ENCODE data around the gene RAP1GAP2.
"Not testable (repeated sequence)": the region's sequence is repeated elsewhere in the genome, so short reads cannot be mapped to it uniquely, and the experiment has no call there.

RAP1GAP2 gene

GRCh38 chr17:2978991-2979390 lies 182.8 kb downstream of the RAP1GAP2 start:
- Histone ChIP-seq H3K4me1 (ENCODE audit: insufficient read depth, low read length) (no peaks in the 10 kb centered on the region), H3K27me3 (ENCODE audit: insufficient read depth, low read length) (no peaks in the 10 kb centered on the region), H3K27ac (ENCODE audit: low read depth, low read length) (no peak overlapping the region), H3K36me3 (ENCODE audit: insufficient read depth, low read length) (peaks cover 41% of the 10 kb centered on the region), H3K9ac (ENCODE audit: low read depth, low read length) (no peak overlapping the region), H3K9me3 (ENCODE audit: insufficient read depth, low read depth, low read length) (no peaks in the 10 kb centered on the region), H3K4me3 (ENCODE audit: low read length) (no peak overlapping the region)
- 90% methylated on average over 2 of the region's 2 CpGs for WGBS

DNA sequence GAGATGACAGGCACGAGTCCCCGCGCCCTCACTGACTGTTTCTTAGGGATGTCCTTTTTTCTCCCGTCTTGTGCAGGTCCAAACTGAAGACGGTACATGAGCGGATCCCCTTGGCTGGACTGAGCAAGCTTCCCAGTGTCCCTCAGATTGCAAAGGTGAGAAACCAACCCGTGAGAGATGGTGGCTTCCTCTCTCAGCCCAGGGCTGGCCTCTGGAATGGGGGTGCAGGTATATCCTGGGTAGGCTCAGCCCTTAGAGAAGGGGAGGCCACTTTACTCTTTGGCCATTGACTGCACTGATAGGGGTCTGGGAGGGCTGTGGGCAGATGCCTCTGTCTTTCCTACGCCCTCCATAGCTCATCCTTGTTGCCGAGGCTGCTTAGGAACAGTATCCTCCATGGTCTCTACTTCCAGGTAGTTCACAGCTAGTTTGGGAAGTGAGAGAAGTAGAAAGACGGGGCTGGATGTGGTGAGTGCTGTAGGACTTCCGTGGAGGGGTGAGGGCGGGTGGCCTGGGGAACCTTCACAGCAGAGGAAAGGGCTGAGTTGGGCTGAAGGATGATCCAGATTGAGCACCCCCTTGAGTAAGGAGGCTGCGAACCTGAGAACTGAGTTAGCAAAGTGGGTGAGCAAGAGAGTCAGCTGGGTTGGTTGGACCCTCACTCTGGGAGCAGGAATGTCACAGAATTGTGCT lies 184.1 kb downstream of the RAP1GAP2 start:
- WGBS = 94% methylated on average over 13 of the region's 13 CpGs
- Histone ChIP-seq H3K4me3 (ENCODE audit: low read length) (no peak overlapping the region), H3K9me3 (ENCODE audit: insufficient read depth, low read depth, low read length) (no peaks in the 10 kb centered on the region), H3K4me1 (ENCODE audit: insufficient read depth, low read length) (no peaks in the 10 kb centered on the region), H3K27me3 (ENCODE audit: insufficient read depth, low read length) (no peaks in the 10 kb centered on the region), H3K27ac (ENCODE audit: low read depth, low read length) (no peak overlapping the region), H3K9ac (ENCODE audit: low read depth, low read length) (no peak overlapping the region), H3K36me3 (ENCODE audit: insufficient read depth, low read length) (peaks cover 52% of the 10 kb centered on the region)

DNA sequence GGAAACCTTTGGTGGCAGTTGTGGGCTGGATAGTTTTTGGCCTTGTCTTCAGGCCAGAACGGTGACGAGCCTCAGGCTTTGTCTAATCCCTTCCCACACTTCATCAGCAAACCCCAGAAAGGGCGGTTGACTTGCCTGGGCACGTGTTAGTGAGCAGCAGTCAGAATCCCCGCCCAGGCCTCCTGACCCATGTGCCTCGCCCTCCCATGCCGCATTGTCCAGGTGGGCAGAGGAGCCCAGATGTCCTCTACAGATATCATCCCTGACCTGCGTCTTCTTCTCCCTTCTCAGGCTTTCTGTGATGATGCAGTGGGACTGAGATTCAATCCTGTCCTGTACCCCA lies 184.6 kb downstream of the RAP1GAP2 start:
- H3K4me1 ChIP-seq (ENCODE audit: insufficient read depth, low read length) = no peaks in the 10 kb centered on the region
- WGBS = 97% methylated on average over 8 of the region's 8 CpGs
- H3K4me3 ChIP-seq (ENCODE audit: low read length) = no peak overlapping the region
- no peak overlapping the region for H3K27ac ChIP-seq (ENCODE audit: low read depth, low read length)
- H3K9me3 ChIP-seq (ENCODE audit: insufficient read depth, low read depth, low read length) = no peaks in the 10 kb centered on the region
- peaks cover 57% of the 10 kb centered on the region for H3K36me3 ChIP-seq (ENCODE audit: insufficient read depth, low read length)
- no peak overlapping the region for H3K9ac ChIP-seq (ENCODE audit: low read depth, low read length)
- H3K27me3 ChIP-seq (ENCODE audit: insufficient read depth, low read length) = no peaks in the 10 kb centered on the region

DNA sequence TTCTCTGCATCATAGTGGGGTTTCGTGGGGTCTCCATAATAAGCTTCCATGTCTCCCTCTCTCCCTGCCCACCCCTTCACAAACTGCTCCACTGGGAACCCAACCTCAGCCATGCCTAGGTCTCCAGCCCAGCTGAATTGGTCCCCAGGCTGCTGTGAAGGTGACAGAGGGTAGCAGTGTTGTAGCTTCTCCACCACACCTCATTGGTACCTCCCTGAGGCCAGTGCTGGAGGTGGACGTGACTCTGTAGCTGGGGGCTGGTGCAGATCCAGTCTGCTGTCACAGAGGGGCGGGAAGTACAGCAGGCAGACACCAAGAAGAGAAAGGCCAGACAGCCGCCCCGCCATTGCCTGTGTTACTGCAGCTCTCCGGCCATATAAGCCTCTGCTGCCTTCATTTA lies 185.1 kb downstream of the RAP1GAP2 start:
- 96% methylated on average over 6 of the region's 6 CpGs for WGBS
- Histone ChIP-seq H3K27me3 (ENCODE audit: insufficient read depth, low read length) (no peaks in the 10 kb centered on the region), H3K36me3 (ENCODE audit: insufficient read depth, low read length) (peaks cover 60% of the 10 kb centered on the region), H3K27ac (ENCODE audit: low read depth, low read length) (no peak overlapping the region), H3K4me1 (ENCODE audit: insufficient read depth, low read length) (no peaks in the 10 kb centered on the region), H3K9ac (ENCODE audit: low read depth, low read length) (no peak overlapping the region), H3K4me3 (ENCODE audit: low read length) (no peak overlapping the region), H3K9me3 (ENCODE audit: insufficient read depth, low read depth, low read length) (no peaks in the 10 kb centered on the region)

DNA sequence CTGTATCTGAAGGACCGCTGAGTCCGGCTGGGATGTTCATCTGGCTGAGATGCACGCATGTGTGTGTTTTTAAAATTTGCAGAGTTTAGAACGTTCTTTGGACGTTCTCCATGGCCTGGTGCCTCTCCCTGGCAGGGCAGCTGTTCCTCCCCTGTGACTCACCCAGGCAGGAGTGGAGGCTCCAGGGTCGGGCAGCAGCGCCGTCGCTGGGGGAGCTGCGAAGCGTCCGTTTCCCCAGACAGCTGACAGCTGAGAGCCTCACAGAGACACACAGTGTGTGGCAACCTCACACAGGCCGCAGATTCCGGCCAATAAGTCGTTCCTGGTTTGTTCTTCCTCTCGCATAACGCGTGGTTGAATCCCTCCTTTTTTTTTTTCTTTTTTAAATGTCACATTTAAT lies 186.6 kb downstream of the RAP1GAP2 start:
- 94% methylated on average over 18 of the region's 18 CpGs for WGBS
- no peak overlapping the region for H3K27ac ChIP-seq (ENCODE audit: low read depth, low read length)
- H3K9me3 ChIP-seq (ENCODE audit: insufficient read depth, low read depth, low read length) = no peaks in the 10 kb centered on the region
- H3K4me1 ChIP-seq (ENCODE audit: insufficient read depth, low read length) = no peaks in the 10 kb centered on the region
- H3K27me3 ChIP-seq (ENCODE audit: insufficient read depth, low read length) = no peaks in the 10 kb centered on the region
- H3K4me3 ChIP-seq (ENCODE audit: low read length) = no peak overlapping the region
- no peak overlapping the region for H3K9ac ChIP-seq (ENCODE audit: low read depth, low read length)
- peaks cover 58% of the 10 kb centered on the region for H3K36me3 ChIP-seq (ENCODE audit: insufficient read depth, low read length)

DNA sequence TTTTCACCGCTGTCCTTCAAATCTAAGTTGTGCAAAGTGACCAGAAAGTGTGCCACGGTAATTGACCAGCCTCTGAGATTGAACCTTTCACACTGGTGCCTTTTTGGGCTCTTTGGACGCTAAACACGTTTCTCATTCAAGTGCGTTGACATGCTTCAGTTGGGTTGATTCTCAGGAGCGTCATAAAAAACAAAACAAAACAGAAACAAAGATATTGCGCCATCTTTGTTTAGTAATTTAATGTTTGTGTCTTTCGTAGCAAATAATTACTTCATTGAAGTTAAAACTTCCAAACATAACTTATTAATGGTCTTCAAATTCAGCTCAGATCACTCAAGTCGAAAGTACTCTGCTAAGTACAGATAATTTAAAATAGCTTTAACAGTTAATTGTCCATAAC lies 187.0 kb downstream of the RAP1GAP2 start:
- WGBS = 97% methylated on average over 7 of the region's 9 CpGs
- no peaks in the 10 kb centered on the region for H3K27me3 ChIP-seq (ENCODE audit: insufficient read depth, low read length)
- no peak overlapping the region for H3K9ac ChIP-seq (ENCODE audit: low read depth, low read length)
- H3K27ac ChIP-seq (ENCODE audit: low read depth, low read length) = no peak overlapping the region
- H3K9me3 ChIP-seq (ENCODE audit: insufficient read depth, low read depth, low read length) = no peaks in the 10 kb centered on the region
- H3K4me1 ChIP-seq (ENCODE audit: insufficient read depth, low read length) = no peaks in the 10 kb centered on the region
- H3K4me3 ChIP-seq (ENCODE audit: low read length) = no peak overlapping the region
- peaks cover 60% of the 10 kb centered on the region for H3K36me3 ChIP-seq (ENCODE audit: insufficient read depth, low read length)

GRCh38 chr17:2985318-2985717 lies 189.1 kb downstream of the RAP1GAP2 start:
- Histone ChIP-seq H3K9ac (ENCODE audit: low read depth, low read length) (no peak overlapping the region), H3K27me3 (ENCODE audit: insufficient read depth, low read length) (no peaks in the 10 kb centered on the region), H3K4me3 (ENCODE audit: low read length) (no peak overlapping the region), H3K36me3 (ENCODE audit: insufficient read depth, low read length) (peaks cover 64% of the 10 kb centered on the region), H3K9me3 (ENCODE audit: insufficient read depth, low read depth, low read length) (no peaks in the 10 kb centered on the region), H3K27ac (ENCODE audit: low read depth, low read length) (no peak overlapping the region), H3K4me1 (ENCODE audit: insufficient read depth, low read length) (no peaks in the 10 kb centered on the region)
- 92% methylated on average over 5 of the region's 5 CpGs for WGBS

GRCh38 chr17:2986925-2987324 lies 190.7 kb downstream of the RAP1GAP2 start:
- peaks cover 56% of the 10 kb centered on the region for H3K36me3 ChIP-seq (ENCODE audit: insufficient read depth, low read length)

GRCh38 chr17:2989396-2989795 lies 193.2 kb downstream of the RAP1GAP2 start:
- H3K27ac ChIP-seq (ENCODE audit: low read depth, low read length); H3K9me3 ChIP-seq (ENCODE audit: insufficient read depth, low read depth, low read length); H3K4me3 ChIP-seq (ENCODE audit: low read length); H3K27me3 ChIP-seq (ENCODE audit: insufficient read depth, low read length); H3K4me1 ChIP-seq (ENCODE audit: insufficient read depth, low read length); H3K9ac ChIP-seq (ENCODE audit: low read depth, low read length): not testable (repeated sequence)
- peaks cover 50% of the 10 kb centered on the region for H3K36me3 ChIP-seq (ENCODE audit: insufficient read depth, low read length)
- WGBS = 88% methylated on average over 11 of the region's 11 CpGs

More at GRCh38 chr17:2986925-2987324, 190.7 kb downstream of the RAP1GAP2 start:
- Histone ChIP-seq H3K27me3 (ENCODE audit: insufficient read depth, low read length) (no peaks in the 10 kb centered on the region), H3K9ac (ENCODE audit: low read depth, low read length) (no peak overlapping the region), H3K27ac (ENCODE audit: low read depth, low read length) (no peak overlapping the region), H3K9me3 (ENCODE audit: insufficient read depth, low read depth, low read length) (no peaks in the 10 kb centered on the region), H3K4me1 (ENCODE audit: insufficient read depth, low read length) (no peaks in the 10 kb centered on the region), H3K4me3 (ENCODE audit: low read length) (no peak overlapping the region)
- WGBS = 97% methylated on average over 4 of the region's 5 CpGs

- Histone ChIP-seq H3K27me3 (ENCODE audit: insufficient read depth, low read length) (no peaks in the 10 kb centered on the region), H3K27ac (ENCODE audit: low read depth, low read length) (no peak overlapping the region), H3K9ac (ENCODE audit: low read depth, low read length) (no peak overlapping the region), H3K9me3 (ENCODE audit: insufficient read depth, low read depth, low read length) (no peaks in the 10 kb centered on the region), H3K4me3 (ENCODE audit: low read length) (no peak overlapping the region), H3K36me3 (ENCODE audit: insufficient read depth, low read length) (peaks cover 48% of the 10 kb centered on the region), H3K4me1 (ENCODE audit: insufficient read depth, low read length) (no peaks in the 10 kb centered on the region)
- WGBS = 97% methylated on average over 3 of the region's 3 CpGs
Measured at GRCh38 chr17:2989855-2990254, 193.6 kb downstream of the RAP1GAP2 start.

GRCh38 chr17:2990396-2990795 lies 194.2 kb downstream of the RAP1GAP2 start:
- no peak overlapping the region for H3K27ac ChIP-seq (ENCODE audit: low read depth, low read length)
- no peaks in the 10 kb centered on the region for H3K9me3 ChIP-seq (ENCODE audit: insufficient read depth, low read depth, low read length)

More at GRCh38 chr17:2990396-2990795, 194.2 kb downstream of the RAP1GAP2 start:
- Histone ChIP-seq H3K36me3 (ENCODE audit: insufficient read depth, low read length) (peaks cover 47% of the 10 kb centered on the region), H3K4me3 (ENCODE audit: low read length) (no peak overlapping the region), H3K27me3 (ENCODE audit: insufficient read depth, low read length) (no peaks in the 10 kb centered on the region), H3K9ac (ENCODE audit: low read depth, low read length) (no peak overlapping the region), H3K4me1 (ENCODE audit: insufficient read depth, low read length) (no peaks in the 10 kb centered on the region)
- WGBS = 96% methylated on average over 9 of the region's 9 CpGs

All from HUES64 (cell line).